Activated CD8-positive, alpha-beta T cell treated with anti-CD3 and anti-CD28 coated beads, Interleukin-2, amount 10 ng/mL, durations not matched to agents 7 days and 5 days (primary cell): ENCODE data around the gene ASXL1. TPM values are rescaled to one million over a fixed set of nuclear protein-coding genes. Genes with fewer than 3 reads are reported as not detected.
"Not testable (repeated sequence)": the region's sequence is repeated elsewhere in the genome, so short reads cannot be mapped to it uniquely, and the experiment has no call there.

Source experiments
- ATAC-seq: fragments of 150-1000 bp; cut with Tn5 transposase; one replicate; pipeline ENCODE4 v1.10.0; 2021; ENCODE audit warnings: moderate library complexity
- CTCF ChIA-PET: fragments of 350-600 bp; sonication (Branson Sonifier 250); formaldehyde crosslinking; loops from one replicate; lab custom pipeline; 2021; ENCODE audit warnings: antibody characterized with exemption; lab: Charles Lee
- POLR2A ChIA-PET: fragments of 350-600 bp; sonication (Branson Sonifier 250); formaldehyde crosslinking; loops from one replicate; lab custom pipeline; 2021; ENCODE audit warnings: antibody characterized with exemption; lab: Charles Lee
- DNase-seq: peaks from one replicate; pipeline ENCODE4 v3.0.0-alpha.2; 2020
- H3K27ac Mint-ChIP-seq: one replicate; pipeline ENCODE4 v1.8.0; 2021; ENCODE audit warnings: mild to moderate bottlenecking, mixed read lengths
- H3K27me3 Mint-ChIP-seq: one replicate; pipeline ENCODE4 v1.8.0; 2021; ENCODE audit warnings: low read depth, mixed read lengths
- H3K36me3 Mint-ChIP-seq: one replicate; pipeline ENCODE4 v1.8.0; 2021; ENCODE audit warnings: low read depth, mixed read lengths
- H3K4me1 Mint-ChIP-seq: one replicate; pipeline ENCODE4 v1.8.0; 2021; ENCODE audit warnings: low read depth, mixed read lengths
- H3K4me3 Mint-ChIP-seq: one replicate; pipeline ENCODE4 v1.8.0; 2021; ENCODE audit warnings: mild to moderate bottlenecking, mixed read lengths
- H3K9me3 Mint-ChIP-seq: one replicate; pipeline ENCODE4 v1.8.0; 2022; ENCODE audit warnings: mixed read lengths; ENCODE audit not compliant: insufficient read depth
- total RNA-seq, 2 experiments: library from RNA; stranded (reverse); gene quantifications; one replicate each; pipeline ENCODE4 v1.2.3, GENCODE V29; 2021

ASXL1 gene
- total RNA-seq, 2 experiments from 2014 or later, result 91.7 to 97.4 TPM

- Mint-ChIP-seq H3K9me3 (no peaks in the 10 kb centered on the region), H3K4me3 (no peak overlapping the region), H3K4me1 (peaks cover 71% of the 10 kb centered on the region), H3K27ac (no peak overlapping the region), H3K36me3 (peaks cover 26% of the 10 kb centered on the region), H3K27me3 (no peaks in the 10 kb centered on the region)
- CTCF ChIA-PET, result interaction anchor here (1.0 to 2.2 kb wide), 3 partner anchors 17 to 132 kb away, joined by 3 to 7 read pairs (median 3); no protein-coding TSS in a partner anchor
- ATAC-seq (no peak), DNase-seq (no peak)
- POLR2A ChIA-PET, result no interaction called here
Observed at GRCh38 chr20:32365564-32365963, 7.4 kb downstream of the ASXL1 start.

- DNase-seq (no peak), ATAC-seq (no peak)
- H3K9me3 Mint-ChIP-seq, result no peaks in the 10 kb centered on the region
- peak overlapping the region; percentile 30 for H3K27ac Mint-ChIP-seq
- ChIA-PET POLR2A (no interaction called here), CTCF (no interaction called here)
- peaks cover 26% of the 10 kb centered on the region for H3K36me3 Mint-ChIP-seq
- no peak overlapping the region for H3K4me3 Mint-ChIP-seq
- peaks cover 65% of the 10 kb centered on the region for H3K4me1 Mint-ChIP-seq
- no peaks in the 10 kb centered on the region for H3K27me3 Mint-ChIP-seq
Observed at GRCh38 chr20:32366380-32366779, 8.2 kb downstream of the ASXL1 start.

GRCh38 chr20:32368323-32368722 lies 10.2 kb downstream of the ASXL1 start:
- Mint-ChIP-seq H3K4me1 (peaks cover 46% of the 10 kb centered on the region), H3K27ac (no peak overlapping the region), H3K36me3 (peaks cover 28% of the 10 kb centered on the region), H3K27me3 (no peaks in the 10 kb centered on the region), H3K4me3 (no peak overlapping the region), H3K9me3 (no peaks in the 10 kb centered on the region)
- POLR2A ChIA-PET, result interaction anchor here (1.0 to 1.3 kb wide), 3 partner anchors 10 to 127 kb away, joined by 3 to 11 read pairs (median 3); partner anchors contain the start of gene ASXL1
- CTCF ChIA-PET, result interaction anchor here (1.5 kb wide), 1 partner anchor 32 kb away, joined by 3 read pairs; no protein-coding TSS in a partner anchor
- ATAC-seq (no peak), DNase-seq (no peak)

DNA sequence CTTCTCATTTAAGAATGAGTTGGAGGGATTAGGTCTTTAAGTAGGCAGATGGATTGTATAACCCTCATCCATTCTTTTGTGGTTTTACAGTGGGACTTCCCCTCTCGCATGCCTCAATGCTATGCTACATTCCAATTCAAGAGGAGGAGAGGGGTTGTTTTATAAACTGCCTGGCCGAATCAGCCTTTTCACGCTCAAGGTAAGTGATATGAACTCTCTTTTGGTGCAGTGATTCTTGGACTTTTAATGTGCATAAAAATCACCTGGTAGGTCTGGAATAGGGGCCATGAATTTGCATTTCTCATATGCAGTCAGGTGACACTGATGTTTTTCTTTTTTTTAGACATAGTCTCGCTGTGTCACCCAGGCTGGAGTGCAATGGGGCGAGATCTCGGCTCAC lies 10.8 kb downstream of the ASXL1 start:
- ATAC-seq, result no peak
- Mint-ChIP-seq H3K9me3 (no peaks in the 10 kb centered on the region), H3K27me3 (no peaks in the 10 kb centered on the region), H3K4me1 (peaks cover 40% of the 10 kb centered on the region), H3K27ac (no peak overlapping the region), H3K36me3 (peaks cover 28% of the 10 kb centered on the region), H3K4me3 (no peak overlapping the region)
- POLR2A ChIA-PET, result interaction anchor here (1.2 kb wide), 1 partner anchor 24 kb away, joined by 3 read pairs; no protein-coding TSS in a partner anchor
- CTCF ChIA-PET, result interaction anchor here (0.6 to 1.5 kb wide), 2 partner anchors 33 to 92 kb away, joined by 3 read pairs; partner anchors contain the start of gene KIF3B
- DNase-seq, result no peak

GRCh38 chr20:32370897-32371296 lies 12.8 kb downstream of the ASXL1 start:
- DNase-seq (no peak), ATAC-seq (no peak)
- Mint-ChIP-seq H3K27ac (no peak overlapping the region), H3K36me3 (peaks cover 29% of the 10 kb centered on the region), H3K9me3 (no peaks in the 10 kb centered on the region), H3K27me3 (no peaks in the 10 kb centered on the region), H3K4me3 (no peak overlapping the region), H3K4me1 (peaks cover 25% of the 10 kb centered on the region)
- POLR2A ChIA-PET, result interaction anchor here (0.7 to 1.1 kb wide), 4 partner anchors 12 to 53 kb away, joined by 3 to 4 read pairs (median 3); partner anchors contain the start of gene ASXL1
- CTCF ChIA-PET, result interaction anchor here (1.2 kb wide), 1 partner anchor 14 kb away, joined by 3 read pairs; no protein-coding TSS in a partner anchor

DNA sequence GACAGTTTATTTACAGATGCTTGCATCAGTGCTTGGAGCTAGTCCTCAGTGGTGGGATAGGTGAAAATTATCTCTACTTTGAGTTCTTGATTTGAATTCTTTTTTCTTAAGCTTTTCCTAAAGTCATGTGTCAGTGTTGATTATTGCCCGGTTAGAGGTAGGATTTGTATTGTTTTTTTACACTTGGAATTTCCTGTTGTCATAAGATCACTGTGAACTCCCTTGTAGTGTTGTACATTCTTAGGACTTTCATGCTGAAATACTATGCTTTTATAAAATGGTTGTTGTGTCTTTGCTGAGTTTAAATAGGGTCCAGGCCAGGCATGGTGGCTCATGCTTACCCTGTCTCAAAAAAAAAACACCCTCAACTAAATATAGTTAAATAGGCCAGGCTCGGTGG lies 20.3 kb downstream of the ASXL1 start:
- Mint-ChIP-seq H3K36me3 (peaks cover 29% of the 10 kb centered on the region), H3K27ac (no peak overlapping the region), H3K4me1 (peaks cover 1% of the 10 kb centered on the region), H3K27me3 (no peaks in the 10 kb centered on the region), H3K9me3 (no peaks in the 10 kb centered on the region), H3K4me3 (no peak overlapping the region)
- DNase-seq (no peak), ATAC-seq (no peak)
- ChIA-PET CTCF (no interaction called here), POLR2A (interaction anchor here (1.4 kb wide), 1 partner anchor 19 kb away, joined by 3 read pairs; no protein-coding TSS in a partner anchor)

DNA sequence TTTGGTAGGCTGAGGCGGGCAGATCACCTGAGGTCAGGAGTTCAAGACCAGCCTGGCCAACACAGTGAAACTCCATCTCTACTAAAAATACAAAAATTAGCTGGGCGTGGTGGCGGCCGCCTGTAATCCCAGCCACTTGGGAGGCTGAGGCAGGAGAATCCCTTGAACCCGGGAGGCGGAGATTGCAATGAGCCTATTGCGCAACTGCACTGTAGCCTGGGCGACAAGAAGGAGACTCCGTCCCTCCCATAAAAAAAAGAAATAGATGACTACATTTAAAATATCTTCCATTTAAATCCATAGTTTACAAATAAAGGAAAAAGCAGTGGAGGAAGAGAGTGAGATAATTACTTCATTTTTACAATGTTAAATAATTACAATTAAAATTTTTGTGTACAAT lies 21.9 kb downstream of the ASXL1 start:
- peaks cover 16% of the 10 kb centered on the region for H3K4me1 Mint-ChIP-seq
- POLR2A ChIA-PET, result interaction anchor here (0.7 to 1.0 kb wide), 2 partner anchors 21 to 29 kb away, joined by 3 read pairs; no protein-coding TSS in a partner anchor
- DNase-seq, H3K27ac Mint-ChIP-seq, H3K9me3 Mint-ChIP-seq, H3K4me3 Mint-ChIP-seq, H3K27me3 Mint-ChIP-seq, ATAC-seq: not testable (repeated sequence)
- H3K36me3 Mint-ChIP-seq, result peaks cover 36% of the 10 kb centered on the region
- CTCF ChIA-PET, result interaction anchor here (1.4 kb wide), 1 partner anchor 16 kb away, joined by 4 read pairs; no protein-coding TSS in a partner anchor

DNA sequence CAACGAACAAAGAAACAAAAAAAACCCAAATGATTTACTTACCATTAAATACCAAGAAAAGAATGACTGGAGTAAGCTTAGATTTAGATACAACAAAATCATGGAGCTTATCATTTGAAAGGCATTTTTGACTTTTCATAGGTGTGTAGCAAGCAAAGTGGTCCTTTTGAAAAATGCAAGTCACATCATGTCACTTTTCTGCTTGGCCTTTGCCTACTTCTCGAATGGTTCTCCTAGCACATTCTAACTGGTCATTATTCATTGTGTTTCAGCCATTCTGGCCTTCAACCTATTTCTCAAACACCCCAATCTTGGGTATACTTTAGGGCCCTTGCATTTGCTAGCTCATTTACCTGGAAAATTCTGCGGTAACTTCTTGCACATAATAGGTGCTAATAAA lies 22.6 kb downstream of the ASXL1 start:
- Mint-ChIP-seq H3K4me1 (peaks cover 21% of the 10 kb centered on the region), H3K9me3 (no peaks in the 10 kb centered on the region), H3K27me3 (no peaks in the 10 kb centered on the region), H3K27ac (no peak overlapping the region), H3K36me3 (peaks cover 35% of the 10 kb centered on the region), H3K4me3 (no peak overlapping the region)
- ChIA-PET CTCF (interaction anchor here (1.4 kb wide), 1 partner anchor 16 kb away, joined by 4 read pairs; no protein-coding TSS in a partner anchor), POLR2A (interaction anchor here (0.7 to 1.0 kb wide), 3 partner anchors 22 to 50 kb away, joined by 3 read pairs; no protein-coding TSS in a partner anchor)
- ATAC-seq (no peak), DNase-seq (no peak)

DNA sequence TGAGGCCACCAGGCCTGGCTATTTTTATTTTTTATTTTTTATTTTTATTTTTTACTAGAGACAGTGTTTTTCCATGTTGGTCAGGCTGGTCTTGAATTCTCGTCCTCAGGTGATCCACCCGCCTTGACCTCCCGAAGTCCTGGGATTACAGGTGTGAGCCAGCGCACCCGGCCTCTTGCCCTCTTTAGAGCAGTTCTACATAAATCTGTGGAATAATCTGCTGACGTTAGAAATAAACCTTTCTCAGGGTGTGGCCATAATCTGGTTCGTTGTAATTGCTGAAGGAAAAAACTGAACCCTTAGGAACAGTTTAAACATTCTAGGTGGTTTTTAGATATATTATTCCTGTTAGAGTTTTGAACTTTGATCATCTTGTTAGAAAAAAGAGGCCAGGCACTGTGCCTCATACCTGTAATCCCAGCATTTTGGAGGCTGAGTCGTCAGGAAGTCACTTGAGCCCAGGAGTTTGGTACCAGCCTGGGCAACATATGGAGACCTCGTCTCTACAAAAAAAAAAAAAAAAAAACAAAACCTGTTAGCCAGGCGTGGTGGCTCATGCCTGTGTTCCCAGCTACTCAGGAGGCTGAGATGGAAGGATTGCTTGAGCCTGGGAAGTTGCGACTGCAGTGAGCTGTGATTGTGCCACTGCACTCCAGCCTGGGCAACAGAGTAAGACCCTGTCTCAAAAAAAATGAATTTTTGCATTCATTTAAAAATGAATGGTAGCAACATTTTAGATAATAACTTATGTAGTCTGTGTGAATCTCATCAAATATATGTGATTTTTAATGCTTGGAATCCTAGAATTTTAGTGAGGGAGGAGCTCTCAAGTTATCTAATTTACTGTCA lies 24.2 kb downstream of the ASXL1 start:
- no peak for DNase-seq
- no peak for ATAC-seq
- CTCF ChIA-PET, result interaction anchor here (0.6 kb wide), 1 partner anchor 17 kb away, joined by 3 read pairs; no protein-coding TSS in a partner anchor
- Mint-ChIP-seq H3K27me3 (no peaks in the 10 kb centered on the region), H3K4me3 (no peak overlapping the region), H3K36me3 (peaks cover 38% of the 10 kb centered on the region), H3K27ac (no peak overlapping the region), H3K9me3 (no peaks in the 10 kb centered on the region), H3K4me1 (peaks cover 36% of the 10 kb centered on the region)
- POLR2A ChIA-PET, result no interaction called here

DNA sequence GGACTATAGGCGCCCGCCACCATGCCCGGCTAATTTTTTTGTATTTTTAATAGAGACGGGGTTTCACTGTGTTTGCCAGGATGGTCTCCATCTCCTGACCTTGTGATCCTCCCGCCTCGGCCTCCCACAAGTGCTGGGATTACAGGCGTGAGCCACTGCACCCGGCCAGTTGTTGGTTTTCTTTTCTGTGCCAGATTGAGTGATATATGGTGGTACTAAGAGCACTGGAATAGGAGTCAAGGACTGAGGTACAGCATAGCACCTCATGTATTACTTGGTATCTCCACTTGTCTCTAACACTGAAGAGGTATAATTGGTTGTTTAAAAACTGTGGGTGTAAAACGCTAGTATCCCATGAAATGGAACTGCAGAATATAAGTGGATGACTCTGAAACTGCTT lies 25.3 kb downstream of the ASXL1 start:
- CTCF ChIA-PET, result interaction anchor here (1.0 kb wide), 1 partner anchor 9 kb away, joined by 3 read pairs; no protein-coding TSS in a partner anchor
- Mint-ChIP-seq H3K36me3 (peaks cover 35% of the 10 kb centered on the region), H3K4me1 (peaks cover 42% of the 10 kb centered on the region)
- H3K4me3 Mint-ChIP-seq, H3K9me3 Mint-ChIP-seq, ATAC-seq, H3K27me3 Mint-ChIP-seq, POLR2A ChIA-PET, H3K27ac Mint-ChIP-seq, DNase-seq: not testable (repeated sequence)

DNA sequence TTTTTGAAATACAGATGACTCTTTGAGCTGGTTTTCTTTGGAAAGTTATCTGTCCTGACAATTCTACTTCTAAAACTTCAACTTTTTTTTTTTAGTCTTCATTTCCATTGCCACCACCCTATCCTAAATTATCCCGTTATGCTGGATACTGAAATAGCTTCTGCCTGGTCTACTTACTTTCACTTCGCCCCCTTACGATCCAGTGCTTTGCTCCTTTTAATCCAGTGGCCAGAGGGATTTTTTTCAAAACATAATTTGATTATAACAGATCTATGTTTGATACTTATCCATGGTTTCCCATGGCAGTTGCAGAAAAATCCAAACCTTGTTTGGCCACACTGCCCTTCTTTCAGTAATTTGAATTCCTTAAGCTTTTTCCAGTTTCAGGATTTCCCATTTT lies 27.4 kb downstream of the ASXL1 start:
- Mint-ChIP-seq H3K4me1 (peaks cover 43% of the 10 kb centered on the region), H3K36me3 (peaks cover 35% of the 10 kb centered on the region), H3K9me3 (no peaks in the 10 kb centered on the region), H3K27ac (peak overlapping the region; percentile 51), H3K27me3 (no peaks in the 10 kb centered on the region), H3K4me3 (no peak overlapping the region)
- POLR2A ChIA-PET, result interaction anchor here (0.6 to 1.0 kb wide), 3 partner anchors 10 to 28 kb away, joined by 3 to 7 read pairs (median 3); partner anchors contain the start of gene ASXL1
- CTCF ChIA-PET, result interaction anchor here (0.7 to 2.0 kb wide), 7 partner anchors 10 to 243 kb away, joined by 3 to 8 read pairs (median 4); no protein-coding TSS in a partner anchor
- no peak for ATAC-seq
- DNase-seq, result no peak
